Measurements from ENCODE around the gene TYROBP. TPM values are rescaled to one million over a fixed set of nuclear protein-coding genes. Genes with fewer than 3 reads are reported as not detected.
A peak's percentile ranks its signal among the peaks of the same experiment; 100 is the strongest.

TYROBP gene
- total RNA-seq, 1 donor: not detected

GRCh38 chr19:35901055-35901644 lies 6.9 kb downstream of the TYROBP start:
- TF ChIP-seq CTCF (IDR thresholded peaks at IDR 0.05; ENCODE audit: insufficient read depth, low read depth, low read length): no peak
- peak; percentile 33 for DNase-seq (ENCODE audit: low read depth)
- H3K4me3 ChIP-seq (ENCODE audit: low read depth, low read length): peak overlapping the region; percentile 79

GRCh38 chr19:35899547-35900214 lies 8.4 kb downstream of the TYROBP start:
- no peak for TF ChIP-seq CTCF (IDR thresholded peaks at IDR 0.05; ENCODE audit: insufficient read depth, low read depth, low read length)
- DNase-seq (ENCODE audit: low read depth): peak; percentile 84
- H3K4me3 ChIP-seq (ENCODE audit: low read depth, low read length): peak overlapping the region; percentile 79

- peak overlapping the region; percentile 79 for H3K4me3 ChIP-seq (ENCODE audit: low read depth, low read length)
- TF ChIP-seq CTCF (IDR thresholded peaks at IDR 0.05; ENCODE audit: insufficient read depth, low read depth, low read length): no peak
- DNase-seq (ENCODE audit: low read depth): no peak
These were observed 9.6 kb downstream of the TYROBP start for GRCh38 chr19:35898499-35898809.

GRCh38 chr19:35897706-35898451 lies 10.2 kb downstream of the TYROBP start:
- DNase-seq (ENCODE audit: low read depth): no peak
- H3K4me3 ChIP-seq (ENCODE audit: low read depth, low read length): peak overlapping the region; percentile 79
- no peak for TF ChIP-seq CTCF (IDR thresholded peaks at IDR 0.05; ENCODE audit: insufficient read depth, low read depth, low read length)

GRCh38 chr19:35896643-35897040 lies 11.5 kb downstream of the TYROBP start:
- H3K4me3 ChIP-seq (ENCODE audit: low read depth, low read length): no peak overlapping the region
- TF ChIP-seq CTCF (IDR thresholded peaks at IDR 0.05; ENCODE audit: insufficient read depth, low read depth, low read length): no peak
- DNase-seq (ENCODE audit: low read depth): no peak

GRCh38 chr19:35895911-35896642 lies 12.0 kb downstream of the TYROBP start:
- no peak for TF ChIP-seq CTCF (IDR thresholded peaks at IDR 0.05; ENCODE audit: insufficient read depth, low read depth, low read length)
- no peak overlapping the region for H3K4me3 ChIP-seq (ENCODE audit: low read depth, low read length)
- no peak for DNase-seq (ENCODE audit: low read depth)
